Breast epithelium (tissue), 3 donors: ENCODE measurements around the gene STARD5.

ENCODE experiments used
- POLR2A ChIP-seq: fragments of 450-650 bp; IDR thresholded peaks from one replicate; pipeline ENCODE4 v1.6.1; 2016; ENCODE audit warnings: antibody characterized with exemption, mild to moderate bottlenecking, moderate library complexity
- TF ChIP-seq, protein P1 (sequence below), 3 donors: fragments of 450-650 bp; IDR thresholded peaks; one replicate each; pipeline ENCODE4 v1.5.1; 2016 to 2017; ENCODE audit warnings: antibody characterized with exemption in 3 of 3, mild to moderate bottlenecking in 3 of 3, moderate library complexity in 3 of 3

DNA sequence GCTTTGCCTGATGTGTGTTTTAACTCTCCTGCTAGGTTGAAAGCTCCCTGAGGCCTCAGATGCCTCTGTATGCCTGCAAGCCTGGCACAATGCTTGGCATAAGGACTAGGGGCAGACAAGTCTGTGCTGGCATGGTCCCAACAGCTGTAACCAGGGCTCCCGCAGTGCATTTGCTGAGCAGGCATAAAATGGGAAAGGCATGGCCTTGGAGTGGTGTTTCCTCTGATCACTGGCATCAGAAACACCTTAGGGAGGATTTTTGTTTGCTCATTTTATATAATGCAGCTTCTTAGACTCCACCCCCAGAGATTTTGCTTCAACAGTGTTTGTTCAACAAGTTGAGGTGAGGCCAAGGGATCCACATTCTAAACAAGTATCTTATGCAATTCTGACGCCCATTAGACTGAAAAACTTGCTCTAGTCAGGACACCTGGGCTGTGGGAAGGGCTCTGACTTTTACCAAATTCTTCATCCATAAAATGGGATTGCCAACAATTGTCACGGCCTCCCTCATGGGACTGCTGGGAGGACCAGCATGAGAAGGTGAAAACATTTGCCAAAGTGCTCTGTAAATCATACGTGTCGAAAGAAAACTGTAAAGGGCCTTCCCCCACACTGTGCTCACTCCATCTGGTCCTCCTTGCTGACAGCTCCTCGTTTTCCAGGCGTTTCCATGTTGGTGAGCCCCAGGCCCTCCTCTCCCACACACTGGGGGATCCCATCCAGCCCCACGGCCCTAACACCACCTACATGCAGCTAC is 43.1 kb downstream of the STARD5 start:
- TF ChIP-seq, protein P1, sequence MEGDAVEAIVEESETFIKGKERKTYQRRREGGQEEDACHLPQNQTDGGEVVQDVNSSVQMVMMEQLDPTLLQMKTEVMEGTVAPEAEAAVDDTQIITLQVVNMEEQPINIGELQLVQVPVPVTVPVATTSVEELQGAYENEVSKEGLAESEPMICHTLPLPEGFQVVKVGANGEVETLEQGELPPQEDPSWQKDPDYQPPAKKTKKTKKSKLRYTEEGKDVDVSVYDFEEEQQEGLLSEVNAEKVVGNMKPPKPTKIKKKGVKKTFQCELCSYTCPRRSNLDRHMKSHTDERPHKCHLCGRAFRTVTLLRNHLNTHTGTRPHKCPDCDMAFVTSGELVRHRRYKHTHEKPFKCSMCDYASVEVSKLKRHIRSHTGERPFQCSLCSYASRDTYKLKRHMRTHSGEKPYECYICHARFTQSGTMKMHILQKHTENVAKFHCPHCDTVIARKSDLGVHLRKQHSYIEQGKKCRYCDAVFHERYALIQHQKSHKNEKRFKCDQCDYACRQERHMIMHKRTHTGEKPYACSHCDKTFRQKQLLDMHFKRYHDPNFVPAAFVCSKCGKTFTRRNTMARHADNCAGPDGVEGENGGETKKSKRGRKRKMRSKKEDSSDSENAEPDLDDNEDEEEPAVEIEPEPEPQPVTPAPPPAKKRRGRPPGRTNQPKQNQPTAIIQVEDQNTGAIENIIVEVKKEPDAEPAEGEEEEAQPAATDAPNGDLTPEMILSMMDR (IDR thresholded peaks at IDR 0.05): no peak
- no peak for TF ChIP-seq POLR2A
